Fibroblast of mammary gland (primary cell): Measurements from ENCODE around the gene ACVRL1.

ENCODE experiments used
- DNase-seq: peaks from one replicate; pipeline ENCODE4 v3.0.0-alpha.2; 2010; ENCODE audit warnings: low read depth
- H3K4me3 ChIP-seq: 2 replicates; pipeline ENCODE4 v1.5.1; 2011; ENCODE audit warnings: low read depth, mild to moderate bottlenecking, low read length, moderate library complexity; ENCODE audit not compliant: control insufficient read depth
- TF ChIP-seq, protein P1 (sequence below): conservative IDR thresholded peaks from 2 replicates; pipeline ENCODE4 v1.5.1; 2011; ENCODE audit warnings: low read depth, low read length, inconsistent platforms; ENCODE audit not compliant: control insufficient read depth, insufficient read depth

The ACVRL1 gene

DNA sequence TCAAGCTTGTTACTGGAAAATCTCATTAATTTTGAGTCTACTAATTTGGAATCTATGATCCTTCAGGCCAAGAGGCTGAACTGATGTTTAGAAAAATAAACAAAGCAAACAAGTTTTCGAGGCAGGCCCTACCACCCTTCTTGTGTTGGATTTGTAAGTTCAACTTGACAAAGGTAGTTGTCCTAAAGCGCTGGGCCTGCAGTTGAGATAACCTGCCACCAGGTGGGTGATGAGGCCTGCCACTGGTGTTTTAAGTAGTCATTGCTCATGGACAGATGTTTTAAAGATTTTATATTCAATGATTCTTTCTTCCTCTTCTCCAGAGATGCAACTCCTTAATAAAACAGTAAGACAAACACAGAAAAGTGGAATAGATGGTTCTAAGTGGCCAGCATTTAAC lies 19.4 kb downstream of the ACVRL1 start:
- no peak overlapping the region for H3K4me3 ChIP-seq
- peak; percentile 47 for DNase-seq
- TF ChIP-seq, protein P1, sequence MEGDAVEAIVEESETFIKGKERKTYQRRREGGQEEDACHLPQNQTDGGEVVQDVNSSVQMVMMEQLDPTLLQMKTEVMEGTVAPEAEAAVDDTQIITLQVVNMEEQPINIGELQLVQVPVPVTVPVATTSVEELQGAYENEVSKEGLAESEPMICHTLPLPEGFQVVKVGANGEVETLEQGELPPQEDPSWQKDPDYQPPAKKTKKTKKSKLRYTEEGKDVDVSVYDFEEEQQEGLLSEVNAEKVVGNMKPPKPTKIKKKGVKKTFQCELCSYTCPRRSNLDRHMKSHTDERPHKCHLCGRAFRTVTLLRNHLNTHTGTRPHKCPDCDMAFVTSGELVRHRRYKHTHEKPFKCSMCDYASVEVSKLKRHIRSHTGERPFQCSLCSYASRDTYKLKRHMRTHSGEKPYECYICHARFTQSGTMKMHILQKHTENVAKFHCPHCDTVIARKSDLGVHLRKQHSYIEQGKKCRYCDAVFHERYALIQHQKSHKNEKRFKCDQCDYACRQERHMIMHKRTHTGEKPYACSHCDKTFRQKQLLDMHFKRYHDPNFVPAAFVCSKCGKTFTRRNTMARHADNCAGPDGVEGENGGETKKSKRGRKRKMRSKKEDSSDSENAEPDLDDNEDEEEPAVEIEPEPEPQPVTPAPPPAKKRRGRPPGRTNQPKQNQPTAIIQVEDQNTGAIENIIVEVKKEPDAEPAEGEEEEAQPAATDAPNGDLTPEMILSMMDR = peak; percentile 52

DNA sequence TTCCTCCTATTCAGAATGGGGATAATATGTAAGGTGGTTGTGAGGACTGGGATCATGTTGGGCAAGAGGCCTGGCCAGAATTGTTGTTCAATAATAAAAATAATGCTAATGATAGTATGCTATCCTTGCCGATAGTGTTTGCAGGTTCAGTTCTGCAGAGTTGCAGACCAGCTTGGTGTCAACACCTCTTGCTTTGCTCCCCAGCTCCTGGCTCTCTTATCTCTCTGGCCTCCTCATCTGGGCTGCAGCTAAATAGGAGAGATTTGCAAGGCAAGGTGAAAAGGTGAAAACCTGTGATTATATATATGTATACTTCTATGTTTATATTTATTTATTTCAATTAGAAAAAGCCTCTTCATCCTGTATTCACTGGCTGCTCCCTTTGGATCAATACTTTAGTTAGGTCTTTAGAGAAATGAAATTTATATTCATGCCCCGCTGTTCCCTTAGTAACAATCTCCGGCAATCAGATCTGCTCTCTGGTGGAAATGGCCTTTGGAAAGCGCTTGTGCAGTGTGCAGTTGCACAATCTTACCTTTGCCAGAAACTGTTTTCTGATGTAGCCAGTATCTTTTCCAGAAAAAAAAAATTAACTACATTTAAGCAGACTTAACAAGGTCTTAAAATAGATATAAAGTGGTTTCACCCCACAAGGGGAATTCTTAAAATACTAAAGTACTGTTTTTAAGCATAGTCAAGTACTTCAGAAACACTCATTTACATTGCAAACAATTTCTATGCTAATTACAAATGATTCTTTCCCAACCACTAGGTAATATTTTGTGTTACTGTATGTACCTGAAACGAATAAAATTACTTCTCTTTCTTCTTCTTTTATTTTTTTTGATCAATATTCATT lies 25.1 kb downstream of the ACVRL1 start:
- no peak for DNase-seq
- TF ChIP-seq, protein P1 = no peak
- no peak overlapping the region for H3K4me3 ChIP-seq

DNA sequence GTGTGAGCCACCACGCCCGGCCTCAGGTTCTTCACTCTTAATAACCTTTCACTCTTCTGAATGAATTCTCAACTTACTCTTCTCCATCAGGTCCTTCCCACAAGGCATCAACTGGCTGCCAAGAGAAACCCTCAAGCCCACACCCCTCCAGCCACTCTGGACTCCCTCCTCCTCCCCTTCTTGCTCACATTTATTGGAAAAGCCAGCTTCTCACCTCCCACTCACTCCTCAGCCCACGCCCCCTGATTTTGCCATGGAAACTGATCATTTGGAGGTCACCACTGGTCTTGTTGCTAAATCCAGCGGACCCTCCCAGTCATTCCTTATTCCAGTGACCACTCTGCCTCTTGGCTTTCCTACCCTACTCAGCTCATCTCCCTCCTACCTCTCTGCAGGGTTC lies 26.8 kb downstream of the ACVRL1 start:
- TF ChIP-seq, protein P1 = no peak
- DNase-seq = no peak
- no peak overlapping the region for H3K4me3 ChIP-seq

DNA sequence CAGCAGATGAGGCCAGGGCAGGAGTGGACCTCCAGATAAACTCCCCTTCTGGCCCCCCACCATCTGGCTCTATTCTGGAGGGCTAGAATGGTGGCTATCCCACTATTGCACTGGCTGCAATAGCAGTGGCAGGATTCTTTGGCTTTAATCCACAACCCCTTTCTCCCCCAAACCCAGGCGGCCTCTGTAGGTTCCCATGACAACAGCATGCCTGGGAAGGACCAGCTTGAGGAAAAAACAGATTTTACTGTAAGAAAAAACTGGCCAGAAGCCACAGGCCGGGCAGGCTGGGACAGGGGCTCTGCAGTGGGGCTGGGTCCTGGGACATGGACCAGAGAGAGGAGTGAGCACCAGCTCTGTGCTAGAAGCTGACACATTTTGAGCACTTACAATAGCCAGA lies 30.6 kb downstream of the ACVRL1 start:
- DNase-seq = no peak
- H3K4me3 ChIP-seq = no peak overlapping the region
- TF ChIP-seq, protein P1 = no peak

DNA sequence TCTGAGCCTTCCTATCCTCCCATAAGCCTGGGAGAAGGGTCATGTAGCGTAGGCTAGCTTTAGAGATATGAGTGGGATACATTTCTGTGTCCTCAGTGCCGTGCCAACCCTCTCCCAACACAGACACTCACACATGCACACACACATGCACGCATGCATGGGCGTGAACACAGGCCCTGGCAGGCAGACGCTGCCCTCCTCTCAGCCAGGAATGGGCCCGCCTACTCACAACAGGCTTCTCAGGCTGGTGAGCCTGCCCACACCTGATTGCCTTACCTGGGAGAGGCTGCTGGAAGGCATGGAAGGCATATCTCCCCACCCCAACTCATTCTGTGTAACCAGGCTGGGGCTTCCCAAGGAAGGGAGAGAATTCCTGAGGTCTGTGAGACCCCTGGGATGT lies 31.4 kb downstream of the ACVRL1 start:
- no peak overlapping the region for H3K4me3 ChIP-seq
- DNase-seq = no peak
- TF ChIP-seq, protein P1 = no peak

DNA sequence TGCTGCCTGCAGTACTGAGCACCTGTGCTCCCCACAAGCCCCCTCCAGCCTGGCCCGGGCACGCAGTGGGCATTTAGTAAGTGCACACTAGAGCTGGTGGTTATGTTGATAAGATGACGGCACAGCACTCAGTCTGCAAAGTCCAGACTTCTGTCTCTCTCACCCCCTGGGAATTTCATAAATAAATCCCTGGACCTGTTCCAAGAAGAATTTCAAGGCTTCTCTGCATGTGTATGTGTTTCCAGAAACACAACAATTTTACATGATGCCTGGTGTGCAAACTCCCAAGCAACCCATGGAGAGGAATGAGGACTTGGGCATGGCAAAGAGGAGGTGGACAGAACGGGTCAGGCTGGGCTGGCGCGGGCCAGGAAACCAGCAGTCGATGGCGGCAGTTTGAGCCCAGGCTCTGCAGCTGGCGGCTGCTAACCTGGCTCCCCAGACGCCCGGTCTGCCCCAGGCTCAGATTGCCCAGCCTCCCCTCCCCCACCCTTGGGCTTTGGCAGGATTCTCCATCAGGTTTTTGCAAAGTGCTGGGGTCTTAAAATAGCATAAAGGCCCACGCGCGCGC lies 33.8 kb downstream of the ACVRL1 start:
- DNase-seq = peak; percentile 31
- TF ChIP-seq, protein P1 = no peak
- H3K4me3 ChIP-seq = no peak overlapping the region
